ENCODE measurements around the gene ANKRD35. TPM values are rescaled to one million over a fixed set of nuclear protein-coding genes. Genes with fewer than 3 reads are reported as not detected.

The ANKRD35 gene
- total RNA-seq, 1 donor from 2014 or later, result not detected

GRCh38 chr1:145892486-145893087 lies 6.9 kb upstream of the ANKRD35 start:
- Mint-ChIP-seq H3K36me3 (ENCODE audit: unreplicated experiment) (peaks cover 14% of the 10 kb centered on the region), H3K9me3 (ENCODE audit: unreplicated experiment) (no peaks in the 10 kb centered on the region), H3K27ac (ENCODE audit: unreplicated experiment) (peak overlapping the region; percentile 98), H3K4me1 (ENCODE audit: unreplicated experiment) (peaks cover 42% of the 10 kb centered on the region), H3K27me3 (ENCODE audit: unreplicated experiment) (no peaks in the 10 kb centered on the region), H3K4me3 (ENCODE audit: unreplicated experiment) (peak overlapping the region; percentile 41)
- no peak for DNase-seq (ENCODE audit: extremely low spot score, unreplicated experiment)
- TF ChIP-seq, protein P1, sequence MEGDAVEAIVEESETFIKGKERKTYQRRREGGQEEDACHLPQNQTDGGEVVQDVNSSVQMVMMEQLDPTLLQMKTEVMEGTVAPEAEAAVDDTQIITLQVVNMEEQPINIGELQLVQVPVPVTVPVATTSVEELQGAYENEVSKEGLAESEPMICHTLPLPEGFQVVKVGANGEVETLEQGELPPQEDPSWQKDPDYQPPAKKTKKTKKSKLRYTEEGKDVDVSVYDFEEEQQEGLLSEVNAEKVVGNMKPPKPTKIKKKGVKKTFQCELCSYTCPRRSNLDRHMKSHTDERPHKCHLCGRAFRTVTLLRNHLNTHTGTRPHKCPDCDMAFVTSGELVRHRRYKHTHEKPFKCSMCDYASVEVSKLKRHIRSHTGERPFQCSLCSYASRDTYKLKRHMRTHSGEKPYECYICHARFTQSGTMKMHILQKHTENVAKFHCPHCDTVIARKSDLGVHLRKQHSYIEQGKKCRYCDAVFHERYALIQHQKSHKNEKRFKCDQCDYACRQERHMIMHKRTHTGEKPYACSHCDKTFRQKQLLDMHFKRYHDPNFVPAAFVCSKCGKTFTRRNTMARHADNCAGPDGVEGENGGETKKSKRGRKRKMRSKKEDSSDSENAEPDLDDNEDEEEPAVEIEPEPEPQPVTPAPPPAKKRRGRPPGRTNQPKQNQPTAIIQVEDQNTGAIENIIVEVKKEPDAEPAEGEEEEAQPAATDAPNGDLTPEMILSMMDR (IDR thresholded peaks at IDR 0.05), result no peak

- peak overlapping the region; percentile 98 for H3K27ac Mint-ChIP-seq (ENCODE audit: unreplicated experiment)
- H3K9me3 Mint-ChIP-seq (ENCODE audit: unreplicated experiment), result no peaks in the 10 kb centered on the region
- peaks cover 46% of the 10 kb centered on the region for H3K4me1 Mint-ChIP-seq (ENCODE audit: unreplicated experiment)
- peak; percentile 98 for DNase-seq (ENCODE audit: extremely low spot score, unreplicated experiment)
- peak overlapping the region; percentile 41 for H3K4me3 Mint-ChIP-seq (ENCODE audit: unreplicated experiment)
- TF ChIP-seq, protein P1 (IDR thresholded peaks at IDR 0.05), result peak; percentile 97
- no peaks in the 10 kb centered on the region for H3K27me3 Mint-ChIP-seq (ENCODE audit: unreplicated experiment)
- H3K36me3 Mint-ChIP-seq (ENCODE audit: unreplicated experiment), result peaks cover 11% of the 10 kb centered on the region
Measured at GRCh38 chr1:145891587-145892485, 6.2 kb upstream of the ANKRD35 start.

DNA sequence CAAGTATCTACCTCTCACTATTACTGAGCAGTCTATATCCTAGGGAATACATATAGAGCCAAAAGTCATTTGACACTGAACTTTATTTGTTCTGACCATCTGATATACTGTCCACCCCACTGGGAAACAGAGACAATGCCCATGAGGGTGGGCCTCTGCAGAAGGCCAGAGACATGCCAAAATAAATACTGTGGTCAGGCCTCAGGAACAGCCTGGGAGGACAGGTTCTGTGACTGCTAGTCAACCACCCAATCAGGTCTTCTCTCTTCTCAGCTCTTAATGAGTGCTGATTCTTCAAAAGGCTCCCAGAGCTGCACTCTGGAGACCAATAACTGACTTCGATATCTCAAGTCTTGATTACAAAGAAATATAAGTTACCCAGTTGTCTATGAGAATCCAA lies 5.5 kb upstream of the ANKRD35 start:
- H3K4me3 Mint-ChIP-seq (ENCODE audit: unreplicated experiment), result peak overlapping the region; percentile 18
- TF ChIP-seq, protein P1 (IDR thresholded peaks at IDR 0.05), result no peak
- no peaks in the 10 kb centered on the region for H3K9me3 Mint-ChIP-seq (ENCODE audit: unreplicated experiment)
- peak overlapping the region; percentile 98 for H3K27ac Mint-ChIP-seq (ENCODE audit: unreplicated experiment)
- H3K27me3 Mint-ChIP-seq (ENCODE audit: unreplicated experiment), result no peaks in the 10 kb centered on the region
- peaks cover 49% of the 10 kb centered on the region for H3K4me1 Mint-ChIP-seq (ENCODE audit: unreplicated experiment)
- H3K36me3 Mint-ChIP-seq (ENCODE audit: unreplicated experiment), result peaks cover 4% of the 10 kb centered on the region
- DNase-seq (ENCODE audit: extremely low spot score, unreplicated experiment), result no peak

DNA sequence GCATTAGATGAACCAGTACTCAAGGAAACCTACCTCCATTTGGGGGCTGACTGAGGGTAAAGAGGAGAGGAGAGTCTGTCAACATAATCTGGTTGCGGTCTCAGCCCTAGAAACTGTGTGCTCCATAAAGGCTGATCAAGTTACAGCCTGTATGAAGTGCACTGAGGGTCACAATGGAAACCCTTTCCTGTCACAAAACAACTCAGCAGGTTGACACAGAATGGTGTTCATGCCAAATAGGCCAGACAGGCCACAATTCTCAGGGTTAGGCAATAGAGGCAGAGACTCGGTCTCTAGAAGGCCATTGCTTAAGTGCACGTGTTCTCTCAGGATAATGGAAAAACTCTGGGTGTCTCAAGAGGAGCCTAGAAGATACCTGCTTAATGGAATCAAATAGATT lies 4.1 kb upstream of the ANKRD35 start:
- Mint-ChIP-seq H3K27ac (ENCODE audit: unreplicated experiment) (peak overlapping the region; percentile 14), H3K4me1 (ENCODE audit: unreplicated experiment) (peaks cover 60% of the 10 kb centered on the region), H3K36me3 (ENCODE audit: unreplicated experiment) (peaks cover 3% of the 10 kb centered on the region), H3K4me3 (ENCODE audit: unreplicated experiment) (no peak overlapping the region), H3K27me3 (ENCODE audit: unreplicated experiment) (peaks cover 6% of the 10 kb centered on the region), H3K9me3 (ENCODE audit: unreplicated experiment) (no peaks in the 10 kb centered on the region)
- DNase-seq (ENCODE audit: extremely low spot score, unreplicated experiment), result no peak
- TF ChIP-seq, protein P1 (IDR thresholded peaks at IDR 0.05), result no peak

- H3K36me3 Mint-ChIP-seq (ENCODE audit: unreplicated experiment), result no peaks in the 10 kb centered on the region
- H3K4me1 Mint-ChIP-seq (ENCODE audit: unreplicated experiment), result peaks cover 53% of the 10 kb centered on the region
- no peak for DNase-seq (ENCODE audit: extremely low spot score, unreplicated experiment)
- peaks cover 12% of the 10 kb centered on the region for H3K27me3 Mint-ChIP-seq (ENCODE audit: unreplicated experiment)
- H3K27ac Mint-ChIP-seq (ENCODE audit: unreplicated experiment), result no peak overlapping the region
- H3K9me3 Mint-ChIP-seq (ENCODE audit: unreplicated experiment), result no peaks in the 10 kb centered on the region
- H3K4me3 Mint-ChIP-seq (ENCODE audit: unreplicated experiment), result no peak overlapping the region
- TF ChIP-seq, protein P1 (IDR thresholded peaks at IDR 0.05), result no peak
Measured at GRCh38 chr1:145887631-145888030, 2.0 kb upstream of the ANKRD35 start.

All from osteocyte (in vitro differentiated cells).